ENCODE measurements around the gene REG4. TPM values are rescaled to one million over a fixed set of nuclear protein-coding genes. Genes with fewer than 3 reads are reported as not detected.

REG4 gene
- total RNA-seq, 2 experiments from 2014 or later: 0.33 TPM; not detected in 1

DNA sequence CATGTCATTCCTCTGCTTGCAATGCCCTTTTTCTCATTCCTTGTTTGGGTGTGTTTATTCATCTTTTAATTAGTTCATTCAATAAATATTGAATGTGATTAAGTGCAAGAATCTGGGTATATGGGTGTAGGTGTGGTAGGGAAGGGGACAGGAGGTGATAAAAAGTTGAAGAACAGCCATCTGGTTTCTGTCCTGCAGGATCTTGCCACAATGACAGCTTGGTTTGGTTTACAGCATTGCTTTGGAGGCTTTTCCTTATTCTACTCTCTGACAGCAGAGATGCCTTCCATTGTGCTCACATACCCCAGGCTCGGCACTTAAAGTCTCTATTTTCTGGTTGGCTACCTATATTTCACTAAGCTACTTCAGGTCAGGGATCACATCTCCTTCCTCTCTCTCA lies 3.0 kb upstream of the REG4 start:
- Mint-ChIP-seq H3K27me3 (no peaks in the 10 kb centered on the region), H3K4me3 (no peak overlapping the region), H3K36me3 (ENCODE audit: low read depth) (no peaks in the 10 kb centered on the region), H3K9me3 (no peaks in the 10 kb centered on the region), H3K27ac (no peak overlapping the region), H3K4me1 (ENCODE audit: low read depth) (peaks cover 2% of the 10 kb centered on the region)
- CTCF ChIA-PET: no interaction called here
- intact Hi-C loops (cut with DNase I, micrococcal nuclease): no loop called here
- no peak for ATAC-seq (ENCODE audit: poor library complexity)
- peaks cover 2 to 5% of the 10 kb centered on the region in 2 experiments for H3K27me3 ChIP-seq (ENCODE audit: control insufficient read depth in 1 of 2, insufficient read depth in 2 of 2, low read length in 2 of 2)
- no peaks in the 10 kb centered on the region for H3K36me3 ChIP-seq (ENCODE audit: insufficient read depth, low read length)
- POLR2A ChIA-PET: no interaction called here
- no peaks in the 10 kb centered on the region for H3K4me1 ChIP-seq (ENCODE audit: insufficient read depth, low read length)
- no peak for DNase-seq
- no peaks in the 10 kb centered on the region for H3K9me3 ChIP-seq (ENCODE audit: control insufficient read depth in 1 of 2, insufficient read depth in 1 of 2, low read length in 2 of 2)
- H3K27ac ChIP-seq (ENCODE audit: low read depth in 1 of 2, low read length in 2 of 2): no peak overlapping the region
- TF ChIP-seq, protein P1, sequence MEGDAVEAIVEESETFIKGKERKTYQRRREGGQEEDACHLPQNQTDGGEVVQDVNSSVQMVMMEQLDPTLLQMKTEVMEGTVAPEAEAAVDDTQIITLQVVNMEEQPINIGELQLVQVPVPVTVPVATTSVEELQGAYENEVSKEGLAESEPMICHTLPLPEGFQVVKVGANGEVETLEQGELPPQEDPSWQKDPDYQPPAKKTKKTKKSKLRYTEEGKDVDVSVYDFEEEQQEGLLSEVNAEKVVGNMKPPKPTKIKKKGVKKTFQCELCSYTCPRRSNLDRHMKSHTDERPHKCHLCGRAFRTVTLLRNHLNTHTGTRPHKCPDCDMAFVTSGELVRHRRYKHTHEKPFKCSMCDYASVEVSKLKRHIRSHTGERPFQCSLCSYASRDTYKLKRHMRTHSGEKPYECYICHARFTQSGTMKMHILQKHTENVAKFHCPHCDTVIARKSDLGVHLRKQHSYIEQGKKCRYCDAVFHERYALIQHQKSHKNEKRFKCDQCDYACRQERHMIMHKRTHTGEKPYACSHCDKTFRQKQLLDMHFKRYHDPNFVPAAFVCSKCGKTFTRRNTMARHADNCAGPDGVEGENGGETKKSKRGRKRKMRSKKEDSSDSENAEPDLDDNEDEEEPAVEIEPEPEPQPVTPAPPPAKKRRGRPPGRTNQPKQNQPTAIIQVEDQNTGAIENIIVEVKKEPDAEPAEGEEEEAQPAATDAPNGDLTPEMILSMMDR (IDR thresholded peaks at IDR 0.05): no peak
- H3K4me3 ChIP-seq (ENCODE audit: low read length): no peak overlapping the region

DNA sequence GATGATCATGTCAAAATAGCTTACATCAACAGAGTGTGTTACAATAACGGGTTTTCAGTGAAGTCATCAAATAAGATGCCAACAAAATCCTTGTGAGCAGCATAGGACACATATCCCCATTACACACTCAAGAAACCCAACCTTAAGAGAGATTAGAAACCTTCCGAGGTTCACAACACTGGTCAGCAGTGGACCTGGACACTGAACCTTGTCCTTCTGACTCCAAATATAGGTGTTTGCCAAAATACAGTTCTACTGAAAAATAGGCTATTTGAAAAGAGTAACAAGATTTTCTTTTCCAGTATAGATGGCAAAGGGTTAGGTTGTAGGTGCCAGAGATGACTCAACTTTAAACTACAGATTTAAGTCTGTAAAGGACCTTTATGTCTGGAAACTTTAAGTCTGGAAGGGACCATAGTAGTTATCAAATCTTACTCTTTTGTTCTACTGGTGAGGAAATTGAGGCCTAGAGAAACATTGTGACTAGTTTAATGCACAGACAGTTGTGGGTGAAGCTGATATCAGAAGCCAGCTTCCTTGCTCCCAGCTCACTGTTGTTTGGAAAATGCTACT lies 811 bp upstream of the REG4 start:
- ChIA-PET CTCF (no interaction called here), POLR2A (no interaction called here)
- no peak for ATAC-seq (ENCODE audit: poor library complexity)

DNA sequence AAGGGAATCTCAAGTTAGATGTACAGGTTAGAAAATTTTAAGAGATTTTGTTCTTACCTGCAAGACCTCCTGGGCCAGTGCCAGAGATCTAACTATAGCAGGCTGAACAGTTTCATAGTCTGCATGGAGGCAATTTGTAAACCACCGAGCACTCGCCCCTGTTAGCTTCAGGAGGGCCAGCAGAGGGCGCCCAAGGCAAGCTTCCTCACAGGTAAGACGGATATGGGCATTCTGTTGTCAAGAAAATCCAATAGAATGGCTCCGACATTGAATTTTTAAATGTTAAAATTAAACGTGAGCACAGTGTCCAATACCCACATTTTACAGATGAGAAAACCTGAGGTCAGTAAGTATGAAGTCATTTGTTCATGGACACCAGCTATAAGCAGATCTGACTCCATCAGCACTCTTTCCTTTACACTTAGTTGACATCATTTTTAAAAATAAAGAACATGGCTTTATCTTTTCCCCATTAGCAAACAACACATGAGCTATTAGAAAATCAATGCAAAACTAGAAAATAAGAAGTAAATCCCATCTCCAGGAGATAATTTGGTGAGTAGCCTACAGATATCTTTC lies 2.2 kb downstream of the REG4 start:
- H3K27me3 Mint-ChIP-seq: peaks cover 20% of the 10 kb centered on the region
- H3K27ac Mint-ChIP-seq: no peak overlapping the region
- POLR2A ChIA-PET: interaction anchor here (0.6 kb wide), 2 partner anchors 12 to 117 kb away, joined by 3 read pairs; no protein-coding TSS in a partner anchor
- H3K4me1 ChIP-seq (ENCODE audit: insufficient read depth, low read length): no peaks in the 10 kb centered on the region
- H3K9me3 ChIP-seq (ENCODE audit: control insufficient read depth in 1 of 2, insufficient read depth in 1 of 2, low read length in 2 of 2): no peaks in the 10 kb centered on the region
- H3K27ac ChIP-seq (ENCODE audit: low read depth in 1 of 2, low read length in 2 of 2): no peak overlapping the region
- ATAC-seq (ENCODE audit: poor library complexity) (peak; percentile 83), DNase-seq (peak; percentile 36 to 82 (median 59))
- no peaks in the 10 kb centered on the region for H3K36me3 Mint-ChIP-seq (ENCODE audit: low read depth)
- no peaks in the 10 kb centered on the region for H3K9me3 Mint-ChIP-seq
- H3K4me3 ChIP-seq (ENCODE audit: low read length): no peak overlapping the region
- peaks cover 6% of the 10 kb centered on the region for H3K4me1 Mint-ChIP-seq (ENCODE audit: low read depth)
- intact Hi-C loops (cut with DNase I, micrococcal nuclease): loop anchor here in 1 of 2 experiments (5.0 to 10.0 kb wide), 2 partner anchors 158 to 346 kb away; no protein-coding TSS in a partner anchor
- H3K27me3 ChIP-seq (ENCODE audit: control insufficient read depth in 1 of 2, insufficient read depth in 2 of 2, low read length in 2 of 2): peaks cover 5 to 20% of the 10 kb centered on the region in 2 experiments
- no peaks in the 10 kb centered on the region for H3K36me3 ChIP-seq (ENCODE audit: insufficient read depth, low read length)
- CTCF ChIA-PET: interaction anchor here (0.6 to 1.0 kb wide), 3 partner anchors 17 to 740 kb away, joined by 3 to 4 read pairs (median 3); no protein-coding TSS in a partner anchor
- H3K4me3 Mint-ChIP-seq: no peak overlapping the region
- TF ChIP-seq, protein P1 (IDR thresholded peaks at IDR 0.05): peak; percentile 88

More for the DNA sequence above, 811 bp upstream of the REG4 start:
- H3K27me3 Mint-ChIP-seq: peaks cover 9% of the 10 kb centered on the region
- H3K27ac Mint-ChIP-seq: no peak overlapping the region
- no peaks in the 10 kb centered on the region for H3K9me3 ChIP-seq (ENCODE audit: control insufficient read depth in 1 of 2, insufficient read depth in 1 of 2, low read length in 2 of 2)
- no peaks in the 10 kb centered on the region for H3K9me3 Mint-ChIP-seq
- no peaks in the 10 kb centered on the region for H3K4me1 ChIP-seq (ENCODE audit: insufficient read depth, low read length)
- no peak for DNase-seq
- peaks cover 5 to 23% of the 10 kb centered on the region in 2 experiments for H3K27me3 ChIP-seq (ENCODE audit: control insufficient read depth in 1 of 2, insufficient read depth in 2 of 2, low read length in 2 of 2)
- no peaks in the 10 kb centered on the region for H3K36me3 Mint-ChIP-seq (ENCODE audit: low read depth)
- TF ChIP-seq, protein P1 (IDR thresholded peaks at IDR 0.05): no peak
- no peak overlapping the region for H3K4me3 ChIP-seq (ENCODE audit: low read length)
- intact Hi-C loops (cut with DNase I, micrococcal nuclease): no loop called here
- no peak overlapping the region for H3K27ac ChIP-seq (ENCODE audit: low read depth in 1 of 2, low read length in 2 of 2)
- no peak overlapping the region for H3K4me3 Mint-ChIP-seq
- peaks cover 6% of the 10 kb centered on the region for H3K4me1 Mint-ChIP-seq (ENCODE audit: low read depth)
- H3K36me3 ChIP-seq (ENCODE audit: insufficient read depth, low read length): no peaks in the 10 kb centered on the region
